ENCODE measurements around the gene FARP1. TPM values are rescaled to one million over a fixed set of nuclear protein-coding genes. Genes with fewer than 3 reads are reported as not detected.

The FARP1 gene
- total and polyA plus RNA-seq, 2 donors, result 30.6 to 81.7 TPM

DNA sequence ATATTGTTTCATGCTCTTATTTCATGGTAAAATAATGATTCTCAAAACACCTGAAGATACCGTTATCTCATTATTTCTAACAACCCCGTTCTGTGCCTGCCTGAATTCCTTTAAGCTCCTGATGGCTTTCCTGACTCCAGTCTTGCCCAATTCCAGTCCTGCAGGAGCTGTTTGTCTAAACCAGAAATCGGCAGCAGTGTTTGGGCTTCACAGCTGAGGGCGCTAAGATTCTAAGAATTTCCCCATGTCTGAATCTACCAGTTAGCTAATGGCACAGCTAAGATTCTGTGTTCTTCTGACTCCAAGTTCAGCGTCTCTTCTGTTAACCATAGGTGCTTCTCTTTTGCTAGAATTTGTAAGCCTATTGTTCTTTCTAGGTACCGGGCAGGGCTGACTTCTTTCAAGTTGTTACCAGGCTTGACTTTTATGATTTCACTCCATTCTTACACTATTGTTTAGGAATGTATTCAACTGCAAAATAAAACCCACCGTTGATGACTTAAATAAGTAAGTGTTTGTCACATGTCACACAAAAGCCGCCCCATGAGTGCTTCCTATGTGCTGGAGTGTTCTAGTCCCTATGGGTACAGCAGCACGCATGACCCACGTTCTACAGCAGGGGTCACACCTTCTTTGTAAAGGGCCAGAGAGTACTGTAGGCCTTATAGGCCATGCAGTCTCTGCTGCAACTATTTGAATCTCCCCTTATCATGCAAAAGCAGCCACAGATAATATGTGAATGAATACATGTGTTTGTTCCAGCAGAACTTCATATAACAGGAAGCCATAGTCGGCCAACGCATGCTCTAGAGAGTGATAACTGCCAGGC lies 202.4 kb downstream of the FARP1 start:
- 86% methylated on average over 12 of the region's 12 CpGs for WGBS
- Histone ChIP-seq H3K4me1 (ENCODE audit: insufficient read depth) (no peaks in the 10 kb centered on the region), H3K4me3 (ENCODE audit: low read depth, low read length) (no peak overlapping the region), H3K27ac (ENCODE audit: low read depth) (no peak overlapping the region), H3K36me3 (ENCODE audit: insufficient read depth) (no peaks in the 10 kb centered on the region)
- no peak for DNase-seq (ENCODE audit: extremely low spot score)

DNA sequence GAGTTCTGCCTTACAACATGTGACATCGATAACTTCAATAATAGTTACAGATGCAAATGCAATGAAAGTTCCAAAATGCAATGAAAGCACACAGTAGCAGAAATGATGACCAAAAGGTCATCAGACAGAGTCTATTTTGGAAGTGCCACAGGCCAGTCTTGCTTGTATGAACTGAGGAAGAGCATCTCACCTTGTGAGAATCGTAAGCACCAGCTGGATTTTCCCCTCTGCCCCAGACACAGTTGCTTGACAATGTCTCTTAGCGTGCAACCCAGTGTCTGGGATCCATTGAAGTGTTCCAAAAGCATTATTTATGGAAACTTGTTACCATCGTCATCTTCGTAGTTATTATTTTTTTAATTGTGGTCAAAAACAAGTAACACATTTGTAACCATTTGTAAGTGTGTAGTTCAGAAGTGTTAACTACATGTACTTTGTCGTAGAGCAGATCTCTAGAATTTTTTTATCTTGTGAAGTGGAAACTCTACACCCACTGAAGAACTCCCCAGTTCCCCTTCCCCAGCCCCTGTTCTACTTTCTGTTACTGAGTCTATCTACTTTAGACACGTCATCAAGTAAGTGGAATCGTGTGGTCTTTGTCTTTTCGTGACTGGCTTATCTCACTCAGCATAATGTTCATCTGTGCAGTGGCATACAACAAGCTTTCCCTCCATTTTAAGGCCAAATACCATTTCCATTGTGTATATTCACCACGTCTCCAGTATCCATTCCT lies 204.2 kb downstream of the FARP1 start:
- DNase-seq (ENCODE audit: extremely low spot score), result no peak
- Histone ChIP-seq H3K27ac (ENCODE audit: low read depth) (no peak overlapping the region), H3K4me3 (ENCODE audit: low read depth, low read length) (no peak overlapping the region), H3K4me1 (ENCODE audit: insufficient read depth) (no peaks in the 10 kb centered on the region), H3K36me3 (ENCODE audit: insufficient read depth) (no peaks in the 10 kb centered on the region)
- WGBS, result 94% methylated on average over 10 of the region's 10 CpGs

DNA sequence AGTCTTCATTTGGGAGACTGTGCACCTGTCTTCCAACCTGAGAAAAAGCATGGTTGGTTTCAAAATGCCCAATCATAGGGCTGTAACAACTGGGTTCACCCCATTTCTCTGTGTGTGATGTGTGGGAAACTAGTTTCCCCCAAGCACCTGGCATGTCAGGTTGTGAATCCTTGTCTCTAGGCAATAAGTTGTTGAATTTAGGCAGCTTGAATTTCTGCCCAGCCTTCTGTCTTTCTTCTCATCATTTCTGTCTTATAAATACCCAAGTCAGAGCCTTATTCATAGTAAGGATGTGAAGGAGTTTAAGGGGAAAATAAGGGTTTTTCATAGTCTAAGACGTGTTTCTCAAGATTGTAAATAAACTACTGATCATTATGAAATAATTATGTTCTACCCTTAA lies 204.9 kb downstream of the FARP1 start:
- Histone ChIP-seq H3K4me1 (ENCODE audit: insufficient read depth) (no peaks in the 10 kb centered on the region), H3K4me3 (ENCODE audit: low read depth, low read length) (no peak overlapping the region), H3K27ac (ENCODE audit: low read depth) (no peak overlapping the region), H3K36me3 (ENCODE audit: insufficient read depth) (no peaks in the 10 kb centered on the region)
- no peak for DNase-seq (ENCODE audit: extremely low spot score)
- 96% methylated on average over 1 of the region's 1 CpG for WGBS

DNA sequence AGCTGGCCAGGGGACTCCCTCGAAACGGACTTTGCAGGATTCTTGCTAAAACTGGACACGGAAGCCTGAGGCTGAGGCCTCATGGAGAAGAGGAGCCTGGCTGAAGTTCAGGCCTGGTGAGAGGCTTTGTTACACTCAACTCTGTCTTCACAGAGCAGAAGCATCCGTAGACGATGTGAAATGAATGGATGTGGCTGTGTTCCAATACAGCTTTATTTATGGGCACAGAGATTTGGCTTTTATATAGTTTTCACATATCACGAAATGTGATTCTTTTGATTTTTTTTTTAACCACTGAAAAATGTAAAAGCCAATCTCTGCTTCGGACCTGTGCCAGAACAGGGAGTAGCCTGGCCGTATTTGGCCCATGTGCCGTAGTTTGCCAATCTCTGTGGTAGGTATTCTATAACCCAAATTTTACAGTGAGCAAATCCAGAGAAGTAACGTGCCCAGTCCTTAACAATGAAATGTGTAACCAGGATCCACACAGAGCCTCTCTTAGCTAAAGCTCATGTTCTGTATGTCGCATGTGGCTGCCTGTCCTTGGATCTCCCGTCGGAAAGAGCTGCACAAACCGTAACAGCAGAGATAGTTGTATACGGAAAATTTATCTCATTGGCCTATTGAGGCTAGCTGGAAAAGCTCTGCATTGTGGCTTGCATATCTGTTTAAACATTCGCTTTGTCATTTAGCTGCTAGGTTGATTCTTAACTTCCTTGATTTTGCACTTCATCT lies 205.7 kb downstream of the FARP1 start:
- H3K27ac ChIP-seq (ENCODE audit: low read depth), result no peak overlapping the region
- no peaks in the 10 kb centered on the region for H3K4me1 ChIP-seq (ENCODE audit: insufficient read depth)
- 38% methylated on average over 16 of the region's 16 CpGs for WGBS
- no peak for DNase-seq (ENCODE audit: extremely low spot score)
- no peak overlapping the region for H3K4me3 ChIP-seq (ENCODE audit: low read depth, low read length)
- no peaks in the 10 kb centered on the region for H3K36me3 ChIP-seq (ENCODE audit: insufficient read depth)

DNA sequence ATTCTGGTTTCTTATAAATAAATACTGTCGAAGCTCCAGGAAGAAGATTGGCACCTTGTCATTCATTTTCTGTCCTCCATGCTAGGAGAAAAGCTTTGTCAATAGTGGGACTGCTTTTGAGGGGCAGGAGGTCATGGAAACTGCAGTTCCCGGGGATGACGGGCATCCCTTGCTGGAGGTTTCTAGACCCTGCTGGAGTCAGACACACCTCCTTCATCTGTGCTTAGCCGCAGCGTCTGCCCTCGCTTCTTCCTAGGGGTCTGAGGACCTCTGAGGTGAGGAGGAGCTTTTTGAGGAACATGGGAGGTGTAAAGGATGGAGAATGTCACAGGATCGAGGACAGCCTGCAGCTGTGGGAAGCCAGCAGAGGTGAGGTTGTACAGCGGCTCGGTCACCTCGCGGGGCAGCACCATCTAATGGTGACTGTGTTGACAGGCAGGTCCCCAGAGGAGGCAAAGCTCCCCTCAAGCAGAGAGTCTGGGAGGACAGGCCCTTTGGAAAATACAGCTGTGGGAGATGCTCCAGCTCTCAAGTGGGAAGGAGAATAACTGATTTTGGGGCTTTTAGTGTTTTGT lies 206.9 kb downstream of the FARP1 start:
- WGBS, result 89% methylated on average over 11 of the region's 11 CpGs
- DNase-seq (ENCODE audit: extremely low spot score), result no peak
- H3K4me3 ChIP-seq (ENCODE audit: low read depth, low read length), result no peak overlapping the region
- no peaks in the 10 kb centered on the region for H3K4me1 ChIP-seq (ENCODE audit: insufficient read depth)
- no peaks in the 10 kb centered on the region for H3K36me3 ChIP-seq (ENCODE audit: insufficient read depth)
- no peak overlapping the region for H3K27ac ChIP-seq (ENCODE audit: low read depth)

DNA sequence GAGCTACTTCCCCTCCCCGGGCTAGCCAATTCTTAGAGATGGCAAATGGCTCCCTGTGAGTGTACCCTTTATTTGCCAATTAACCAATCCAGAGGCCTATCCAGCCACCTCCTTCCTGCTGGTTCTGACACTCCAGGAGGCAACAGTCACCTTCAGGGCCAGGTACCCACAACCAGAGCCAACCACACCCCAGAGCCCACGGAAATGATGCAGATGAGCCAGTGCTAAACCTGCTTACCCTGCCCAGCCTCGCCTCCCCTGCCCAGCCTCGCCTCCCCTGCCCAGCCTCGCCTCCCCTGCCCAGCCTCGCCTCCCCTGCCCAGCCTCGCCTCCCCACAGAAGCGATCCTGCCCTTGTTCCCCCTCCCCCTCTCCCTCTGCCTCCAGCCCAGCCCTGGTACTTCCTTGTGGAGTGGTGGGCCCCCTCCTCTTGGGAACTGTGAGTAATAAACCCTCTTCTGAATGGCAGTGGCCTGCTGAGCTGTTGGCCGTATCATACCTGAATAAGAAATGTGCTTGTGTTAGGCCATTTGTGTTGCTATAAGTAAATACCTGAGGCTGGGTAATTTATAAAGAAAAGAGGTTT lies 207.9 kb downstream of the FARP1 start:
- Histone ChIP-seq H3K4me3 (ENCODE audit: low read depth, low read length) (no peak overlapping the region), H3K4me1 (ENCODE audit: insufficient read depth) (no peaks in the 10 kb centered on the region), H3K36me3 (ENCODE audit: insufficient read depth) (no peaks in the 10 kb centered on the region), H3K27ac (ENCODE audit: low read depth) (no peak overlapping the region)
- WGBS, result 96% methylated on average over 9 of the region's 9 CpGs
- DNase-seq (ENCODE audit: extremely low spot score), result no peak

DNA sequence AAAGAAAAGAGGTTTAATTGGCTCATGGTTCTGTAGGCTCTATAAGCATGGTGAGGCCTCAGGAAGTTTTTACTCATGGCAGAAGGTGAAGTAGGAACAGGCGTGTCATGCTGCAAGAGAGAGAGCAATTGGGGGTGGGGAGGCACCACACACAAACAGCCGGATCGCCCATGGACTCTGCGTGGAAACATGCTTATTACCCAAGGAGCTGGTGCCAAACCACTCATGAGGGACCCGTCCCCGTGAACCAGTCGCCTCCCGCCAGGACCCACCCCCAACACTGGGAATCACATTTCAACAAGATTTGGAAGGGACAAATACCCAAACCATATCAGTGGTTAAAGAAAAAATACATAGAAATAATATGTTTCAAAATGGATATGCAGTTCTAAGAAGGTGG lies 208.7 kb downstream of the FARP1 start:
- no peaks in the 10 kb centered on the region for H3K4me1 ChIP-seq (ENCODE audit: insufficient read depth)
- DNase-seq (ENCODE audit: extremely low spot score), result no peak
- H3K4me3 ChIP-seq (ENCODE audit: low read depth, low read length), result no peak overlapping the region
- no peak overlapping the region for H3K27ac ChIP-seq (ENCODE audit: low read depth)
- 95% methylated on average over 8 of the region's 8 CpGs for WGBS
- H3K36me3 ChIP-seq (ENCODE audit: insufficient read depth), result no peaks in the 10 kb centered on the region

DNA sequence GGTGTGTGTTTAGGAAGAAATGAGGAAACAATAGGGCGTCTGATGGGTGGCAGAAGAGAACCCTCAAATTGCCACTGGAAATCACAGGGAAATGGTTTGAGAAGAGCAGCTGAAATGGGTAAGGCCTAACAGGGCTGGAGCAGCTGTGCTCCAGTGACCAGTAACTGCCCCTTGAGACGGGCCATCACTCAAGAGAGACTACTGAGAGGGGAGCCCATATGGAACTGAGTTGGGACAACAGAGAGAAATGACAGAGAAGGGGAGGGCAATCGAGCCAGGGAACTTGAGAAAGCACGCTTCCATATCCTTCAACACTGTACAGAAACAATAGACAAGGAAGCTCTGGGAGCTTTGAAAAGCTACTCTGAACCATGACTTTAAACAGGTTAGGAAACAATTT lies 209.3 kb downstream of the FARP1 start:
- H3K27ac ChIP-seq (ENCODE audit: low read depth), result no peak overlapping the region
- no peaks in the 10 kb centered on the region for H3K36me3 ChIP-seq (ENCODE audit: insufficient read depth)
- WGBS, result 84% methylated on average over 4 of the region's 4 CpGs
- H3K4me1 ChIP-seq (ENCODE audit: insufficient read depth), result no peaks in the 10 kb centered on the region
- H3K4me3 ChIP-seq (ENCODE audit: low read depth, low read length), result no peak overlapping the region
- DNase-seq (ENCODE audit: extremely low spot score), result no peak

DNA sequence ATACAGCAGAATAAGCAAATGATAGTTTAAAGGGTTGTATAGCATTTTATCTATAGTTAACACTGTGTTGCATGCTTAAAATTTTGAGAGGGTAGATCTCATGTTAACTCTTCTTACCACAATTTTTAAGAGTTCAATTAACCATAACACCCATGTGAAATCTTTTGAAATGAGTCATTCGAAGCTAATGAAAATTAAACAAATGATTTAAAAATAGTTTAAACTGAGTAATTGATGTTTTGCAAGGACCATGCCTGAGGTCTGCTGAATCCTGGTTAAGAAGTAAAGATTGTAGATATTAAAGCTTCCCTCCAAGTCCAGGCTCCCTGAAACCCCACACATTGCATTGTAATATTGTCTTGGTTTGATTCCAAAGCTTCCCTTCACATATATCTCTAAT lies 210.9 kb downstream of the FARP1 start:
- DNase-seq (ENCODE audit: extremely low spot score), result no peak
- Histone ChIP-seq H3K4me1 (ENCODE audit: insufficient read depth) (no peaks in the 10 kb centered on the region), H3K27ac (ENCODE audit: low read depth) (no peak overlapping the region), H3K36me3 (ENCODE audit: insufficient read depth) (no peaks in the 10 kb centered on the region), H3K4me3 (ENCODE audit: low read depth, low read length) (no peak overlapping the region)
- 67% methylated on average over 1 of the region's 1 CpG for WGBS

DNA sequence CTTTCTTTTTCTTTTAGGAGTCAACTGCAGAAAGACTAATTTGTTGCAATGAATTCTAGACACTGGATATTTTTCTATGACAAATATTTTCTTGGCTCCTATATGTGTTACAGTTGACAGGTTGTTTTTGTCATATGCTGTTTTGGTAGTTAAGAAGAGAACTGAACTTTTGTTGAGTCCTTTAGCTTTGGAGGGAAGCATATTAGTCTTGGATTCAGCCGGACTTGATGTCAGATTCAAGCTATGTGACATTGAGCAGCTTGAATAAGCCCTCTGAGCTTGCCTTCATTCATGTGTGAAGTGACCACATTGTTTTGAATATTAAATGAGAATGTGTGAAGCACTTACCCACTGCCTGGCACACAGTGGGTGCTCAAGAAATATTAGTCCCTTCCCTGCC lies 216.0 kb downstream of the FARP1 start:
- DNase-seq (ENCODE audit: extremely low spot score), result no peak
- Histone ChIP-seq H3K4me1 (ENCODE audit: insufficient read depth) (no peaks in the 10 kb centered on the region), H3K4me3 (ENCODE audit: low read depth, low read length) (no peak overlapping the region), H3K36me3 (ENCODE audit: insufficient read depth) (no peaks in the 10 kb centered on the region), H3K27ac (ENCODE audit: low read depth) (no peak overlapping the region)
- WGBS, result 81% methylated on average over 1 of the region's 1 CpG

DNA sequence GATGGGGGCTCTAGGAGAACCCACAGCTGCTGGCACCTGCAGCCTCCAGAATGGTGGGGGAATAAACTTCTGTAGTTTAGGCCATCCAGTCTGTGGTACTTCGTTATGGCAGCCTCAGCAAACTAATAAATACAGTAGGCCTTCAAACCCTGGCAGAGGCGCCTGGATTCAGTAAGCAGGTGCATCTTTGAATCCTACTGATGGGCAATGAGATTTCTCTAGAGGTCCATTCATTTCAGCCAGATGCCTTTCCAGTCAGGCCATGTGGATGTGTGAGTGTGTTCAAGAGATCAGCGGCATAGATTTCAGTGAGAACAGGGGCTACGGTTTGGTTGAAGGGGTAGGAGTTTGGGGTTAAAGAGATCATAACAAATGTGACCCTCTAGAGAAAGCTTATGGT lies 217.7 kb downstream of the FARP1 start:
- Histone ChIP-seq H3K4me1 (ENCODE audit: insufficient read depth) (no peaks in the 10 kb centered on the region), H3K4me3 (ENCODE audit: low read depth, low read length) (no peak overlapping the region), H3K27ac (ENCODE audit: low read depth) (no peak overlapping the region), H3K36me3 (ENCODE audit: insufficient read depth) (no peaks in the 10 kb centered on the region)
- 98% methylated on average over 4 of the region's 4 CpGs for WGBS
- DNase-seq (ENCODE audit: extremely low spot score), result no peak

DNA sequence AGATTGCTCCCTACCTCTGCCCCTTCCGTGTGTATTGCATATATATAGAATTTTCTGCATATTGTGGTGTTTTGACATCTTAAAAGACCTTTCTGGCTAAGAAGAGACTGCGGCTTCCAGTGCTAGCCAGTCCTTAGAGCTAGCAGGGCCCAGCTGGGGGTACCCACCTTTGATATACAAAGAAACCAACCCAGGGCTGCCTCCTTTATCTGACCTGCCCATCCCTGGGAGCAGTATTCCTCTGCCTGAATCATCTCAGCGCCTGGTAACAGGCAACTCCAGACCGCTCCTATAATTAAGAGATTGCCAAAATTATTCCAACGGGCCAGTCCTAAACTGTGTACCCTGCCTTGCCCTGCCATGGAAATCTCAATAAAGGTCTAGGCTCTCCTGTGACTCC lies 220.4 kb downstream of the FARP1 start:
- no peak overlapping the region for H3K27ac ChIP-seq (ENCODE audit: low read depth)
- DNase-seq (ENCODE audit: extremely low spot score), result no peak
- no peaks in the 10 kb centered on the region for H3K36me3 ChIP-seq (ENCODE audit: insufficient read depth)
- no peaks in the 10 kb centered on the region for H3K4me1 ChIP-seq (ENCODE audit: insufficient read depth)
- WGBS, result 98% methylated on average over 5 of the region's 5 CpGs
- H3K4me3 ChIP-seq (ENCODE audit: low read depth, low read length), result no peak overlapping the region

DNA sequence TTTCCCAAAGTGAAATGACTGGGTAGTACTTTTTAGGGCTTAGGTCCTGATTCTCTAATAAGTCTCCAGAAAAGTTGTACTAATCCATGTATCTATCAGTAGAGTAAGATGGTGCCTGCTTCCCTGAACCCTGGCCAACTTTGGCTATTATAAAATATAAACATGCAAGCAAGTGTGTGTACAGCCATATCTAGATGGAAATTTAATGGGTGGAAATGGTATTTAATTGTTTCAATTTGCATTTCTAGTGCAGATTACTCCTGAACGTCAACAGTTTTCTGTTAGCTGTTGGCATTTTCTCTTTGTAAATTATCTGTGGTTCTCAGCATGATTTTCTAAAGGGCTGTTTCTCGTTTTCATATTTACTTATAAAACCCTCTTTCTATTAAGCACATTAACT lies 221.3 kb downstream of the FARP1 start:
- Histone ChIP-seq H3K27ac (ENCODE audit: low read depth) (no peak overlapping the region), H3K4me3 (ENCODE audit: low read depth, low read length) (no peak overlapping the region), H3K36me3 (ENCODE audit: insufficient read depth) (no peaks in the 10 kb centered on the region), H3K4me1 (ENCODE audit: insufficient read depth) (no peaks in the 10 kb centered on the region)
- DNase-seq (ENCODE audit: extremely low spot score), result no peak
- WGBS, result 72% methylated on average over 2 of the region's 2 CpGs

All from urinary bladder (tissue), 4 donors.